Activated CD8-positive, alpha-beta memory T cell treated with anti-CD3 and anti-CD28 coated beads, Interleukin-2, amount 50 U/mL, for 48 hours (primary cell): Measurements from ENCODE around the gene TKTL1.
"Not testable (repeated sequence)": the region's sequence is repeated elsewhere in the genome, so short reads cannot be mapped to it uniquely, and the experiment has no call there.

ENCODE experiments used
- DNase-seq: peaks from one replicate; pipeline ENCODE4 v3.0.0-alpha.2; 2020

Gene TKTL1

GRCh38 chrX:154310616-154311536 is 15.3 kb downstream of the TKTL1 start:
- no peak for DNase-seq

- DNase-seq, result no peak
Observed at GRCh38 chrX:154312116-154312515, 16.5 kb downstream of the TKTL1 start.

GRCh38 chrX:154313147-154313546 is 17.6 kb downstream of the TKTL1 start:
- no peak for DNase-seq

DNA sequence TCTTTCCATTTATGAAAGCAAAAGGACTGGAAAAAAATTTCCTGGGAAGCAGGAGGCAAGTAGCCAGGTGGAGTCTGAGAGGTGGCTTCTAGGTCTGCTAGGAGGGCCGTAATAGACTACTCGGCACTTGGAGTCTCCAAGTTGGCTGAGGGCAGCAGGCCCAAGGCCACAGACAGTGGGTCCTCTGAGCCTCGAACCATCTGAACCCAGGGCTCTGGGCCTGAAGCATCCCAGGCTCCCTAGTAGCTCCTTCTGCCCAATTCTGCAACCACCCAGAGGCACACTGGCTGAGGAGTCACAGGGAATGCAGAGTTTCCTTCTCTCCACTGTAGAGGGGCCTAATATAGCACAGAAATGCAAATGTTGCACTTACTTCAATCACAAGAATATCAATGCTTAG is 19.8 kb downstream of the TKTL1 start:
- DNase-seq, result no peak

- DNase-seq, result no peak
Observed at GRCh38 chrX:154317391-154317995, 21.9 kb downstream of the TKTL1 start.

- no peak for DNase-seq
Observed at GRCh38 chrX:154320406-154320805, 24.8 kb downstream of the TKTL1 start.

- no peak for DNase-seq
Observed at GRCh38 chrX:154321152-154321551, 25.6 kb downstream of the TKTL1 start.

- no peak for DNase-seq
Observed at GRCh38 chrX:154321594-154321993, 26.0 kb downstream of the TKTL1 start.

DNA sequence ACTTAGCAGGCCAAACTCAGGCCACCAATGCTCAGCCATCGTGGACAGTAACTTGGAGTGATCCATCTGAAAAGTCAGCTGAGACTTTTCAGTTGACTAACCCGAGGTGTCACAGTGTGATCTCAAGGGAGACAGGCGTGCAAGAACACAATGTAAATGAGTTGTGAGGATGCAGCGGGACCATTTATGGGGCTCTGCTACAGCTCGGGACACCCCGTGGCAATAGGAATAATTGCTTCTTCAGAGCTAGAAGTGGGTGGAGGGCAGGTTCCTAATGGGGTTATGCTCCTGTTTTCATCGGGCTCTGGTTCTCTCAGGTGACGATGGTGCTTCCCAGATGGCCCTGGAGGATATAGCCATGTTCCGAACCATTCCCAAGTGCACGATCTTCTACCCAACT is 27.3 kb downstream of the TKTL1 start:
- no peak for DNase-seq

DNA sequence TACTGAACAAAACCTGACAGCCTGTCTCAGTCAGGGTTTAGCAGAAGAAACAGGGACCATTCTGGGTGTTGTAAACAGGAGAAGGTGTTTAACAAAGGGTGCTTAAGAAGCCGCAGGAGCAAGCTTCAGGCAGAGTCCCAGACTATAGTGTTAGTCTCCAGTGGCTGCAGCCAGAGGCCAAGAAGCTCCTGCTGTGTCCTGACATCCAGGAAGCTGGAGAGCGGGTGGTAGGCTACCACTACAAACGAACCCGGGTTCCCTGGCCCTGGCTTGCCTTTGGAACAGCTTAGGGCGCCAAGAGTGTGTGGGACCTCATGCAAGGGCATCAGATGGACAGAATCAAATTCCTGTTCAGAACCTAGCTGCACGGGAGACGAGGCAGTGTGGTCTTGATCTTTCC is 27.9 kb downstream of the TKTL1 start:
- no peak for DNase-seq

GRCh38 chrX:154325541-154325940 is 29.9 kb downstream of the TKTL1 start:
- DNase-seq, result no peak

- no peak for DNase-seq
Observed at GRCh38 chrX:154327038-154327820, 31.6 kb downstream of the TKTL1 start.

DNA sequence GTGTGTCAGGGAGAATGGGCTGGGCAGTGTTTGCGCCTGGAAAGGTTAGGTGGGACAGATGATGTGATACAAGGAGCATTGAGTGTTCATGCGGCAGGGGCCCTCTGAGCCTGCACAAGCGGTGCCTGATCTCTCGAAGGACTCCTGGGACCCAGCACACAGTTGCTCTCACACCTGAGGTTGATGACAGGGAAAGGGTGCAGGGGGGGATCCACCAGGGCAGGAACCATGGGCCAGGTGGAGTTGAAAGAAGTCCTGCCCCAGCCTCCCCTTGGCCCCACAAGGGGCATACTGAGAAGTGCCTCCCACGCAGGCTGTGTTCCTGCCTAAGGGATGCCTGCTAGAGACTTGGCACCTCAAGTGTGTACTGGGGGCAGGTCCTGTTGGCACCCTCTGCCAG is 33.1 kb downstream of the TKTL1 start:
- DNase-seq, result no peak

DNA sequence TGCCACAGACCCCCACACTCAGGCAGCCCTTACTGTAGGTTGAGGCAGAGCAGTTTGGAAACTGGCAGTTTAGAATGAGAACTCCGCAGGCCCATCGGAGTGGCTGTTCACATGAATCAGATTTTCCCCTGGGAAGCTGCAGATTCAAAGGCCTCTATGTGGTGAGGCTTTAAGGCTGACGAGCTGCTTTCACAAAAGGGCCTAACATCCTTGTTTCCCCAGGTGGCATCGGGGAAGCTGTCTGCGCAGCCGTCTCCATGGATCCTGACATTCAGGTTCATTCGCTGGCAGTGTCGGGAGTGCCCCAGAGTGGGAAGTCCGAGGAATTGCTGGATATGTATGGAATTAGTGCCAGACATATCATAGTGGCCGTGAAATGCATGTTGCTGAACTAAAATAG is 33.7 kb downstream of the TKTL1 start:
- DNase-seq, result no peak

- DNase-seq, result no peak
Observed at GRCh38 chrX:154332561-154332960, 37.0 kb downstream of the TKTL1 start.

GRCh38 chrX:154333116-154333515 is 37.5 kb downstream of the TKTL1 start:
- no peak for DNase-seq

GRCh38 chrX:154333837-154334271 is 38.3 kb downstream of the TKTL1 start:
- no peak for DNase-seq

GRCh38 chrX:154334496-154334895 is 38.9 kb downstream of the TKTL1 start:
- DNase-seq, result no peak

DNA sequence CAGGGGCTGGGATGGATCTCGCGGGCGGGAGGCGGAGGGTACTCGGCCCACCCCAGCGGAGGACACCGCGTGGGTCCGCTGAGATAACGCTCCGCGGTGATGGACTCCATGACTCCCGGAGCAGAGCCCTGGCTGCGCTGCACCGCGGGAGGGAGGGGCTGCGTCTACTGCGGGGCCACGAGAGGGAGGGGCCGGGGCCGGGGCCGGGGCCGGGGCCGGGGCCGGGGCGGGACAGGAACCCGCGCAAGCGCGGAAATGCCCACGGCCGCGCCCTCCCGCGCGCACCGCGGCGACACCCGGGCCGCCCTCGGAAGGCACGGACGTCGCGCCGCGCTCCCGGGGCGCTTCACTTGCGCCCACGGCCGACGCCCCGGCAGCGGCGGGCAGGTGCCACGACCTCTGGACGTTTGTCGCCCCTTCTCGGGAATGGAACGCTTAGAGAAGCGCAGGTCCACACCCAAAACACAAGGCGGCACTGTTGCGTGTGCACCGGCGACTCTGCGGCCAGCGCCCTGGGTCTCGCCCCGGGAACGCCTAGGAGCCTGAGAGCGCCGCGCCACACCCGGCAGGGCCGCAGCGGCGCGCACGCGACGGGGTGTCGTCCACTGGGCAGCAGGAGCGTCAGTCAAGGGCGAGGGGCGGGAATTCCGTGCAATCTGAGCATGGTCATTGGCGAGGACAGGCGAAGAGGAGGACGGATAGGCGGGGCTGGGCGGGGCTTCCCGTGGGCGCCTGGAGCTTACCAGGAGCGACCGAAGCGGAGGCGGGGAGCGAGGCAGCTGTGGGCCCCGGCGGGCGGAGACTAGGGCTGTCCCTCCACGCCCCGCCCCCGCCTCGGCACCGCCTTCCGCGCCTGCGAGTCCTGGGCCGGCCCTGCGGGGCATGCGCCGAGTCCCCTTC is 46.1 kb downstream of the TKTL1 start:
- DNase-seq, result not testable (repeated sequence)

- not testable (repeated sequence) for DNase-seq
Observed at GRCh38 chrX:154343063-154343462, 47.5 kb downstream of the TKTL1 start.

DNA sequence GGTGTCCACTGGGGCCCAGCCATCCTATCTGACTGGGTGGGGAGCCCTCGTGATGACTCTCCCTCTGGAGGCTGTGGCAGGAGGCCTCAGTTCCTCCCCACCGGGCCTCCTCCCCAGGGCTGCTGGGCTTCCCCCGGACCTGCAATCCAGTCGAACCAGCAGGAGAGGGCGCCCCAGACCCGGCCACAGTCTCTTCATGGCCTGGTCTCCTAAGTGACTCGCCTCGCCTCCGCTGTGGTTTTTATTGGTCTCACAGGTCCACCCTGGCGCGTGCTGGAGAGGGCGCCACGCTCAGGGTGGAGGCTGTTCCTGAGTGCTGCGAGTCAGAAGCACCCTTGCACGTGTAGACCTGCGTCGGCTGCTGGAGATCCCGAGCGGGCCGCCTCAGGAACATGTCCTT is 48.0 kb downstream of the TKTL1 start:
- DNase-seq, result not testable (repeated sequence)

- no peak for DNase-seq
Observed at GRCh38 chrX:154348114-154348531, 52.5 kb downstream of the TKTL1 start.
